ENCODE data around the gene MTA1. TPM values are rescaled to one million over a fixed set of nuclear protein-coding genes. Genes with fewer than 3 reads are reported as not detected.

Gene MTA1
- total RNA-seq, 2 donors from 2014 or later = 77.2 to 84.1 TPM

GRCh38 chr14:105505101-105505500 lies 85.5 kb downstream of the MTA1 start:
- Histone ChIP-seq H3K27ac (no peak overlapping the region), H3K4me1 (ENCODE audit: control insufficient read depth in 1 of 2, low read depth in 2 of 2) (no peaks in the 10 kb centered on the region), H3K36me3 (no peaks in the 10 kb centered on the region), H3K27me3 (replicated peaks; ENCODE audit: insufficient read depth) (no peaks in the 10 kb centered on the region), H3K4me3 (no peak overlapping the region), H3K9me3 (no peaks in the 10 kb centered on the region)
- DNase-seq (ENCODE audit: low spot score) (no peak), ATAC-seq (ENCODE audit: insufficient number of reproducible peaks, low FRiP score, low read depth) (no peak)
- no peak for TF ChIP-seq CTCF (IDR thresholded peaks at IDR 0.05)

- no peak for TF ChIP-seq CTCF (IDR thresholded peaks at IDR 0.05)
- Histone ChIP-seq H3K4me3 (no peak overlapping the region), H3K9me3 (no peaks in the 10 kb centered on the region), H3K27ac (no peak overlapping the region), H3K4me1 (ENCODE audit: control insufficient read depth in 1 of 2, low read depth in 2 of 2) (no peaks in the 10 kb centered on the region), H3K36me3 (no peaks in the 10 kb centered on the region), H3K27me3 (replicated peaks; ENCODE audit: insufficient read depth) (no peaks in the 10 kb centered on the region)
- ATAC-seq (ENCODE audit: insufficient number of reproducible peaks, low FRiP score, low read depth) (no peak), DNase-seq (ENCODE audit: low spot score) (no peak)
Observed at GRCh38 chr14:105507247-105507646, 87.6 kb downstream of the MTA1 start.

- no peak overlapping the region for H3K27ac ChIP-seq
- no peaks in the 10 kb centered on the region for H3K36me3 ChIP-seq
- no peak for TF ChIP-seq CTCF (IDR thresholded peaks at IDR 0.05)
- ATAC-seq (ENCODE audit: insufficient number of reproducible peaks, low FRiP score, low read depth) (no peak), DNase-seq (ENCODE audit: low spot score) (no peak)
- H3K27me3 ChIP-seq (replicated peaks; ENCODE audit: insufficient read depth) = no peaks in the 10 kb centered on the region
- H3K4me3 ChIP-seq = no peak overlapping the region
- no peaks in the 10 kb centered on the region for H3K9me3 ChIP-seq
- no peaks in the 10 kb centered on the region for H3K4me1 ChIP-seq (ENCODE audit: control insufficient read depth in 1 of 2, low read depth in 2 of 2)
Observed at GRCh38 chr14:105508069-105508468, 88.4 kb downstream of the MTA1 start.

- H3K27ac ChIP-seq = no peak overlapping the region
- TF ChIP-seq CTCF (IDR thresholded peaks at IDR 0.05) = no peak
- H3K4me1 ChIP-seq (ENCODE audit: control insufficient read depth in 1 of 2, low read depth in 2 of 2) = no peaks in the 10 kb centered on the region
- ATAC-seq (ENCODE audit: insufficient number of reproducible peaks, low FRiP score, low read depth) (no peak), DNase-seq (ENCODE audit: low spot score) (no peak)
- no peaks in the 10 kb centered on the region for H3K27me3 ChIP-seq (replicated peaks; ENCODE audit: insufficient read depth)
- H3K4me3 ChIP-seq = no peak overlapping the region
- H3K9me3 ChIP-seq = no peaks in the 10 kb centered on the region
- no peaks in the 10 kb centered on the region for H3K36me3 ChIP-seq
Observed at GRCh38 chr14:105508601-105509000, 89.0 kb downstream of the MTA1 start.

- Histone ChIP-seq H3K36me3 (no peaks in the 10 kb centered on the region), H3K27me3 (replicated peaks; ENCODE audit: insufficient read depth) (no peaks in the 10 kb centered on the region), H3K9me3 (no peaks in the 10 kb centered on the region), H3K27ac (no peak overlapping the region), H3K4me1 (ENCODE audit: control insufficient read depth in 1 of 2, low read depth in 2 of 2) (no peaks in the 10 kb centered on the region), H3K4me3 (no peak overlapping the region)
- DNase-seq (ENCODE audit: low spot score) = no peak
- no peak for TF ChIP-seq CTCF (IDR thresholded peaks at IDR 0.05)
- no peak for ATAC-seq (ENCODE audit: insufficient number of reproducible peaks, low FRiP score, low read depth)
Observed at GRCh38 chr14:105517096-105517495, 97.5 kb downstream of the MTA1 start.
